Inflammatory macrophage treated with lipopolysaccharide for 4 hours (primary cell): ENCODE measurements around the gene GCLM.

Experiments used
- DNase-seq: peaks from one replicate; pipeline ENCODE4 v3.0.0-alpha.2; 2020

GCLM gene

GRCh38 chr1:93845538-93846205 is 63.6 kb downstream of the GCLM start:
- peak; percentile 98 for DNase-seq

- peak; percentile 83 for DNase-seq
Observed at GRCh38 chr1:93844262-93845045, 64.8 kb downstream of the GCLM start.

- no peak for DNase-seq
Observed at GRCh38 chr1:93842750-93843500, 66.3 kb downstream of the GCLM start.

- no peak for DNase-seq
Observed at GRCh38 chr1:93841771-93842170, 67.5 kb downstream of the GCLM start.

GRCh38 chr1:93840956-93841482 is 68.2 kb downstream of the GCLM start:
- DNase-seq: no peak

- no peak for DNase-seq
Observed at GRCh38 chr1:93839753-93840152, 69.5 kb downstream of the GCLM start.

GRCh38 chr1:93839307-93839706 is 69.9 kb downstream of the GCLM start:
- DNase-seq: peak; percentile 90

GRCh38 chr1:93837961-93838360 is 71.3 kb downstream of the GCLM start:
- no peak for DNase-seq
